Stimulated activated naive CD8-positive, alpha-beta T cell treated with anti-CD3 and anti-CD28 coated beads, Interleukin-15, Interleukin-2, amounts not matched to agents 100 ng/mL and 50 ng/mL, for 24 hours (primary cell): ENCODE results near the gene XKR3.
"Not testable (repeated sequence)": the region's sequence is repeated elsewhere in the genome, so short reads cannot be mapped to it uniquely, and the experiment has no call there.

Source experiments
- H3K27ac Mint-ChIP-seq: one replicate; pipeline ENCODE4 v1.8.0; 2021; ENCODE audit warnings: mild to moderate bottlenecking, mixed read lengths
- H3K27me3 Mint-ChIP-seq: one replicate; pipeline ENCODE4 v1.8.0; 2021; ENCODE audit warnings: mixed read lengths
- H3K36me3 Mint-ChIP-seq: one replicate; pipeline ENCODE4 v1.8.0; 2021; ENCODE audit warnings: low read depth, mixed read lengths
- H3K4me1 Mint-ChIP-seq: one replicate; pipeline ENCODE4 v1.8.0; 2021; ENCODE audit warnings: low read depth, mixed read lengths
- H3K4me3 Mint-ChIP-seq: one replicate; pipeline ENCODE4 v1.8.0; 2021; ENCODE audit warnings: mild to moderate bottlenecking, mixed read lengths
- H3K9me3 Mint-ChIP-seq: one replicate; pipeline ENCODE4 v1.8.0; 2021; ENCODE audit warnings: mixed read lengths

XKR3 gene

DNA sequence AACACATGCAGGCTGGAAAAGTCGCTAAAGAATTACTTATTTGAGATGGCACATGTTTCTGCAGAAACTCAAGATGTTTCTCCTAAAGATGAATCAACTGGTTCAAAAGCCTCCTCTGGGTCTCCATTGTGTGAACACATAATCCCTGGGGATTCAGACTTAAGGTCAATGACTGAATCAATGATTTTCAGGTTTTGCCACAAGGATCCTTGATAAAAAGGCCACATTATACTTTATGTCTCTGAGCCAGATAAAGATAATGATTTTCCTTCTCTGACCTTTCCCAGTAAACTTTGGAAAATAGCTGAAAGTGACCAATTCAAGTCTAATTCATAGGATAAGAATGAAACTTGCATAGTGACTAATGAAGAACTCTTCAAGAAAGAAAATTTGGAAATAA, 2.3 kb upstream of the XKR3 start:
- peaks cover 3% of the 10 kb centered on the region for H3K27me3 Mint-ChIP-seq

DNA sequence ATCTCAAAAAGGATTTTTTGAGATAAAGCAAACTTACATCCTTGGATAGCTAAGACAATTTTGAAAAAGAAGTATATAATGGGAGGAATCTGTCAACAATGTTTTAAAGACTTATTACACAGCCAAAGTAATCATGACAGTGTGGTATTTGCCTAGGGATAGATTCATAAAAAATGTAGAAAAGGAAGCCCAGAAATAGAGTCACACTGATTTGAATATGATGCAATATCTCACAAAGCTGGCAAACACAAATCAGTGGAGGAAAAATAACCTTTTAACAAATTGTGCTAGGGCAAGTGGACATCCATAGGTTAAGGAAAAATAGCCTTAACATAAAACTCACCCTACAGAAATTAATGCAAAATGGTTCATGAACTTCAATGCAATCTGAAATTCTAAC, 6.0 kb downstream of the XKR3 start:
- Mint-ChIP-seq H3K4me1 (peaks cover 11% of the 10 kb centered on the region), H3K27ac (no peak overlapping the region), H3K9me3 (peaks cover 10% of the 10 kb centered on the region), H3K4me3 (no peak overlapping the region), H3K27me3 (peaks cover 6% of the 10 kb centered on the region), H3K36me3 (no peaks in the 10 kb centered on the region)

More for the DNA sequence above, 2.3 kb upstream of the XKR3 start:
- H3K36me3 Mint-ChIP-seq = no peaks in the 10 kb centered on the region
- peaks cover 23% of the 10 kb centered on the region for H3K4me1 Mint-ChIP-seq
- H3K4me3 Mint-ChIP-seq = no peak overlapping the region
- H3K9me3 Mint-ChIP-seq = peaks cover 7% of the 10 kb centered on the region
- no peak overlapping the region for H3K27ac Mint-ChIP-seq

DNA sequence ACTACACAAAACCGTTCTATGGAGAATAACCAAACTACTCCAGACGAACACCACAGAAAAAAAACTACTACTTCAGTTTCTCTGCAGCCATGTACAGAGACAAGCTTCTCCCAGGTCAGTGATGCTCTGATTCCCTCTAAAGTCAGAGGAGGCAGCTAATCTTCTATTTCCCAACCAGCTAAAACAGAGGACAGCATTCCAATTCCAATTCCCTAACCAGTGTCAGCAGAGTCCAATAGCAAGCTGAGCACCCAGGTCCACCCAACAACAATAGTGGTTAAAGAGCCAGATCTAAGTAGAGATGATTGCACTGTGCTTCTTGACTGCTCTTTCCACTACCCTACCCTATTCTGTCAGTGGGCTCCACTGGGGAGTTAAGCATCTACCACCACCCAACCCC, 6.7 kb downstream of the XKR3 start:
- Mint-ChIP-seq H3K4me3 (no peak overlapping the region), H3K9me3 (peaks cover 10% of the 10 kb centered on the region), H3K4me1 (peaks cover 6% of the 10 kb centered on the region), H3K27ac (no peak overlapping the region), H3K27me3 (peaks cover 6% of the 10 kb centered on the region), H3K36me3 (no peaks in the 10 kb centered on the region)

DNA sequence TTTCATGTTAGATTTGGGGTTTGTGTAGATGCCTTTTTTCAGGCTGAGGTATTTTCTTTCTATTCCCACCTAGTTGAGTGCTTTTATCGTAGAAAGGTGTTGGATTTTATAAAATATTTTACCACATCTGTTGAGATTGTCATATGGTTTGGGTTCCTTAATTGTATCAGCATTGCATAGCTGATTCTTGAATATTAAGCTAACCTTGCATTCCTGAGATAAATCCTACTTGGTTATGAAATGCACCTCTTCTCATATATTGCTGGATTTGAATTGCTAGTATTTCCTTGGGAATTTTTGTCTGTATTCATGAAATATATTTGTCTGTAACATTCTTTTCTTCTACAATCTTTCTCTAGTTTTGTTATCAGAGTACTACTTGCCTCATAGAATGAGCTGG, 10.1 kb downstream of the XKR3 start:
- peaks cover 3% of the 10 kb centered on the region for H3K9me3 Mint-ChIP-seq
- H3K36me3 Mint-ChIP-seq = no peaks in the 10 kb centered on the region
- no peak overlapping the region for H3K4me3 Mint-ChIP-seq
- H3K4me1 Mint-ChIP-seq = peaks cover 14% of the 10 kb centered on the region
- H3K27ac Mint-ChIP-seq = no peak overlapping the region
- H3K27me3 Mint-ChIP-seq = peaks cover 6% of the 10 kb centered on the region

DNA sequence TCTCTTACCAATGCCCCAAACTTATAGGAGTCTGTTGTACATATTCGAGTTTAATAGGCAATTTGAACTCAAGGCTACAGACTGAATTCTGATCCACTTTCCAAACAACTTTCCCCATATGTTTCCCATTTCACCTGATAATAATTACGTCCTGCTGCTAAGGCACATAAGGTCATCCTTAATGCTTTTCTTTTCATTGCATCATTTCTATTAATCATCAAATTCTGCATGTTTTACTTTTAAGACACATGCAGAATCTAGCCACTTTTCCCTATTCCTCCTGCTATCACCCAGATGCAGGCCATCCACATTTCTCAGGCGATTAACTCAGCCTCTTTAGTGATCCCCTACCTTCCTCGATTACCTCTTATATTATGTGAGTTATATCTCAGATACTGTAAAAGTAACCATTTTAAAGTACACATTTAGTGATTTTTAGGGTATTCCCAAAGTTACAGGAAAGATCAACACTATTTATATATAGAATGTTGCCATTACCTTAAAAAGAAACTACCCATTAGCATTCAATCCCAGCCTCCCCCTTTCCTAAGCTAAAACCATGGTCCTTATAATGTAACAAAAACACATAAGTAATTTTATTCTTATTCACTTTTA, 14.9 kb downstream of the XKR3 start:
- Mint-ChIP-seq H3K9me3 (no peaks in the 10 kb centered on the region), H3K36me3 (no peaks in the 10 kb centered on the region), H3K4me1 (peaks cover 11% of the 10 kb centered on the region), H3K27ac (no peak overlapping the region), H3K27me3 (no peaks in the 10 kb centered on the region), H3K4me3 (no peak overlapping the region)

DNA sequence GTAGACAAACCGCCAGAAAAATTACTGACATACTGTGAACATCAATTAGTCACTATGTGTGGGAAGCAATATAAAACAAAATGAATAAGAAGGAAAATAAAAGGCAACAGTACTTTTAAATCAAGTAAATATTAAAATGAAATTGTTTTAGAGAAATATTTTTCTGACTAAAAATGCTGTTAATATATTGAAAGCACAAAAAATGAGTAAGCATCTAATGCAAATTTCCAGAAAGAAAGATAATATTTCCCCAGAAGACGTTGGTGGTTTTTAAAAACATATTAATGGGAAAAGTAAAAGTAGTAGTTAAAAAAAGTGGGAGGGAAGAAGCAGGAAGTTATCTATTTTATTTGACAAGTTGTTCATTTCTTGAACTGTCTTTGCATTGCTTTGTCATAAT, 16.5 kb downstream of the XKR3 start:
- H3K9me3 Mint-ChIP-seq = no peaks in the 10 kb centered on the region
- no peaks in the 10 kb centered on the region for H3K27me3 Mint-ChIP-seq
- no peaks in the 10 kb centered on the region for H3K36me3 Mint-ChIP-seq
- no peak overlapping the region for H3K27ac Mint-ChIP-seq
- no peak overlapping the region for H3K4me3 Mint-ChIP-seq
- H3K4me1 Mint-ChIP-seq = peaks cover 11% of the 10 kb centered on the region

DNA sequence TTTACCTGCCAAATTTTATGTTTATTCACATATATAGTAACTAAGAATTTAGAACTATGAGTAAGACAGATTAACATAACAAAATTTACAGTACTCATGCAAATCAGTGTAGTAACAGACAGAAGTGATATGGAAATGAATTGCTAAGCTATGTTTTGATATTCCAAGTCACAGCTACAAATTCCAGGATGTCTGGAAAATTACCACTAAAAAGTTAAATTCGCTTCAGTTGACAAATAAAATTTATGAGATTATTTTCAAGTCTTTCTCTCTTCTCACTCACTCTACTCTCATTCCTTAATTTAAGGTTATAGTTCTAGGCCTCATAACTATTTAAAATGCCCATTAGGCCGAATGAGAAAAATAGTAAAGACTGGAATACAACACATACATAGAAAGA, 18.1 kb downstream of the XKR3 start:
- Mint-ChIP-seq H3K27ac (no peak overlapping the region), H3K4me1 (peaks cover 11% of the 10 kb centered on the region), H3K36me3 (no peaks in the 10 kb centered on the region), H3K27me3 (no peaks in the 10 kb centered on the region), H3K9me3 (no peaks in the 10 kb centered on the region), H3K4me3 (no peak overlapping the region)

DNA sequence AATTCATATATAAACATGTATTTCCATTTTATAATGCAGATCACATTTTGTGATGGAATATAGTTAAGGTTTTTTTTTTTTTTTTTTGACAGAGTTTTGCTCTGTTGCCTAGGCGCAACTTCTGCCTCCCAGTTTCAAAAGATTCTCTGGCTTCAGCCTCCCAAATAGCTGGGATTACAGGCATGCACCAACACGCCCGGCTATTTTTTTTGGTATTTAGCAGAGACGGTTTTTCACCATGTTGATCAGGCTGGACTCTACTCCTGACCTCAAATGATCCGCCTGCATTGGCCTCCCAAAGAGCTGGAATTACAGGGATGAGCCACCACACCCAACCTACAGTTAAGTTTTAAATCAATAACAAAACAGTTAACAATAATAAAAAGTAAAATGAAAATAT, 18.8 kb downstream of the XKR3 start:
- no peaks in the 10 kb centered on the region for H3K36me3 Mint-ChIP-seq
- peaks cover 11% of the 10 kb centered on the region for H3K4me1 Mint-ChIP-seq
- no peaks in the 10 kb centered on the region for H3K9me3 Mint-ChIP-seq
- H3K27ac Mint-ChIP-seq = no peak overlapping the region
- no peaks in the 10 kb centered on the region for H3K27me3 Mint-ChIP-seq
- H3K4me3 Mint-ChIP-seq = no peak overlapping the region

DNA sequence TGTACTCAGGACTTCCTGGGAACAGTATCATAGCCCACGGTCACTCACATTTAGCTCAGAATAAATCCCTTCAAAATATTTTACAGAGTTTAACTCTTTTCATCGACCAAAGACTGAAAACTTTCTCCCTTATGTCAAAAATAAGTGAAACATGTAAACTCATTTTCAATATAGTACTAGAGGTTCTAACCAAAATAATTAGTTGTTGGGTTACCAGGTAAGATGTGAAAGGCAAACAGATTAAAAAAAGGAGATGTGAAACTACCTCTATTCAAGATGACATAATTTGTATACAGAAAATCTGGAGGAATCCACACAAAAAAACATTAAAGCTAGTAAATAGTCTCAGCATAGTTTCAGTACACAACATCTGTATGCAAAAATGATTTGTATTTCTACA, 20.3 kb downstream of the XKR3 start:
- Mint-ChIP-seq H3K4me1 (peaks cover under 1% of the 10 kb centered on the region), H3K9me3 (no peaks in the 10 kb centered on the region), H3K36me3 (no peaks in the 10 kb centered on the region), H3K27ac (no peak overlapping the region), H3K27me3 (no peaks in the 10 kb centered on the region), H3K4me3 (no peak overlapping the region)

DNA sequence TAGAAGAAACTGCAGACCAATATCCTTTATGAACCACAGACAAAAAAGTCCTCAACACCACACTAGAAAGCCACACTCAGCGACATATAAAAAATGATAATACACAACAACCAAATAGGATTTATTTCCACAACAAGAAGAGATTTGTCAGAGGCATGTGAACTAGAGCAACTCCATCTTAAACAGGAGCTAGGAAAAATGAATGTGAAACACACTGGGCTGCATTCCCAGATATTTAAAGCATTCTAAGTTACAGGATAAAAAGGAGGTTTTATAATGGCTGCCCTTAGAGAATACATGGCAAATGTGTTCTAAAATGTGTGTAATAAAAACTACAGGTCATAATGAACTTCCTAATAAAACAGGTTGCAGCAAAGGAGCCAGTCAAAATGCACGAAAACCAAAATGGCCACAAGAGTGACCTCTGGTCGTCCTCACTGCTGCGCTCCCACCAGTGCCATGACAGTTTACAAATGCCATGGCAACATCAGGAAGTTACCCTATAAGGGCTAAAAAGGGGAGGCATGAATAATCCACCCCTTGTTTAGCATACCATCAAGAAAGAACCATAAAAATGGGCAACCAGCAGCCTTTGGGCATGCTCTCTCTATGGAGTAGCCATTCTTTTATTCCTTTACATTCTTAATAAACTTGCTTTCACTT, 21.8 kb downstream of the XKR3 start:
- Mint-ChIP-seq H3K36me3 (no peaks in the 10 kb centered on the region), H3K9me3 (no peaks in the 10 kb centered on the region), H3K27me3 (no peaks in the 10 kb centered on the region), H3K4me3 (no peak overlapping the region), H3K4me1 (no peaks in the 10 kb centered on the region), H3K27ac (no peak overlapping the region)

DNA sequence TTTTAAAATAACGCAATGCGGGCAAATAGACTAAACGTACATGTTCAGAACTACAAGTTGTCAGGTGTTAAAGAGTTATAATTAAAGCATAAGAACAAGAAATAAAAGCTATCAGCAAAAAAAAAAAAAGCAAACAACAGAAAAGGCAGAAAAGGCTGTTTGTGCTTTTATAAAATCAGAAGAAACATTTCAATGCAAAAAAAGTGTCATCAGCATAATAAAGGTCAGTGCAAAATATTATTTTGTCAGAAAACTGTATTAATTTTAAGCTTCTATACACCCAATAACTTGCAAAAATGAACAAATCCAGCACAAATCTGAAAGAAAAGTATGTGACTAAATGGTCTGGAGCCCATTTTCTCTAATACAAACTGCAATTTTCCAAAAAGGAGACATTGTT, 23.6 kb downstream of the XKR3 start:
- H3K27me3 Mint-ChIP-seq = no peaks in the 10 kb centered on the region
- no peaks in the 10 kb centered on the region for H3K9me3 Mint-ChIP-seq
- no peak overlapping the region for H3K27ac Mint-ChIP-seq
- no peaks in the 10 kb centered on the region for H3K36me3 Mint-ChIP-seq
- no peak overlapping the region for H3K4me3 Mint-ChIP-seq
- no peaks in the 10 kb centered on the region for H3K4me1 Mint-ChIP-seq

DNA sequence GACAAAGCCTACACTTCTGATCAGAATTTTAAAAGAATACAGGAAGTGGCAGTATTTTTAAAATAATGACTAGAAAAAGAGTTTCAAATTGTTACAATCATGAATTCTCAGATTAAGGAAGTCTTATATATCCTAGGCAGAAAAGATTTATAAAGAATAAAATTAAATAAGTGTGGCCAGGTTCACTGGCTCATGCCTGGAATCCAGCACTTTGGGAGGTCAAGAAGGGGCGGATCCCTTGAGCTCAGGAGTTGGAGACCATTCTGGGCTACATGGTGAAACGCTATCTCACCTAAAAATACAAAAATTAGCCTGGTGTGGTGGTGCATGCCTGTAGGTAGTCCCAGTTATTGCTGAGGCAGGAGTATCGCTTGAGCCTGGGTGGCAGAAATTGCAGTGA, 24.1 kb downstream of the XKR3 start:
- Mint-ChIP-seq H3K27ac (no peak overlapping the region), H3K4me1 (no peaks in the 10 kb centered on the region), H3K4me3 (no peak overlapping the region), H3K36me3 (no peaks in the 10 kb centered on the region), H3K27me3 (no peaks in the 10 kb centered on the region), H3K9me3 (no peaks in the 10 kb centered on the region)

DNA sequence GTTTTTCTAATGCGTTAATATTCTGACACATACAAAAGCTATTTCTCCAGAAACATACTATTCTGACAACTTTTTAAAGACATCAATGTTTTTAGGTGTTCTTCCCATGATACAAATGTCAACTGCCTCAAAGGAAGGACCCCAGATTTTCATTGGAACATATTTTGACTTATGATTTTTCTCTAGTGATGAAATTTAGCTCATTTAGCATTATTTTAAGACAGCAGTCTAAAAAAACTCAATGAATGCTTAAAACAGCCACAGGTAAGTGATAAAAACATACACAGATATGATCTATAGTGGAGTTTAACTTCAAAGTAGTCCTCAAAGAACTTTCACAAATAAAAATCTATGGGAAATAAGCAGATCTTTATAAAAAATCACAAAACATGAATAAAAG, 24.9 kb downstream of the XKR3 start:
- Mint-ChIP-seq H3K4me3 (no peak overlapping the region), H3K27ac (no peak overlapping the region), H3K36me3 (no peaks in the 10 kb centered on the region), H3K9me3 (no peaks in the 10 kb centered on the region), H3K27me3 (no peaks in the 10 kb centered on the region), H3K4me1 (no peaks in the 10 kb centered on the region)

DNA sequence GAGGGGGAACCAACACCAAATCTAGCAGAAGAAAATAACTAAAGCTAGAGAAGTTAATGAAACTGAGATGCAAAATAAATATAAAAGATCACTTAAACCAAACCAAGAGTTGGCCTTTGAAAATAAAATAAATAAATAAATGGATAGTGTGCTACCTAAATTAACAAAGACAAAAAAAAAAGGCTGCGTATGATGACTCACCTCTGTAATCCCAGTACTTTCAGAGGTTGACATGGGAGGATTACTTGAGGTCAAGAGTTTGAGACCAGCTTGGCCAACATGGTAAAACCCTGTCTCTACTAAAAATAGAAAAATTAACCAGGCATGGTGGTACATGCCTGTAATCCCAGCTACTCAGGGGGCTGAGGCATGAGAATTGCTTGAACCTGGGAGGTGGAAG, 29.7 kb downstream of the XKR3 start:
- H3K27me3 Mint-ChIP-seq, H3K36me3 Mint-ChIP-seq, H3K4me1 Mint-ChIP-seq, H3K9me3 Mint-ChIP-seq, H3K4me3 Mint-ChIP-seq, H3K27ac Mint-ChIP-seq: not testable (repeated sequence)

DNA sequence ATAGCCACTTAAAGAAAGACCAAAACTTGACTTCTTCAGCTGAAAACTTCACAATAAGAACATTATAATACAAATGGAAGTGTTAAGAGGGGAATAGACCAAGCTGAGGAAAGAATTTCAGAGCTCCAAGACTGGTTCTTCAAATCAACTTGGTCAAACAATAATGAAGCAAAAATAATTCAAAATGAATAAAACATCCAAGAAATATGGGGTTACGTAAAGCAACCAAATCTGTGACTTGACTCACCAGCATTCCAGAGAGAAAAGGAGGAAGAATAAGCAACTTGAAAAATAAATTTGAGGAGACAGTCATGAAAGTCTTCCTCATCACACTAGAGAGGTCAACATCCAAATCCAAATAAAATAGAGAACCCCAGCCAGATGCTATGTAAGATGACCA, 31.4 kb downstream of the XKR3 start:
- Mint-ChIP-seq H3K4me1 (no peaks in the 10 kb centered on the region), H3K27ac (no peak overlapping the region), H3K4me3 (no peak overlapping the region), H3K36me3 (no peaks in the 10 kb centered on the region), H3K27me3 (peaks cover 4% of the 10 kb centered on the region), H3K9me3 (no peaks in the 10 kb centered on the region)

DNA sequence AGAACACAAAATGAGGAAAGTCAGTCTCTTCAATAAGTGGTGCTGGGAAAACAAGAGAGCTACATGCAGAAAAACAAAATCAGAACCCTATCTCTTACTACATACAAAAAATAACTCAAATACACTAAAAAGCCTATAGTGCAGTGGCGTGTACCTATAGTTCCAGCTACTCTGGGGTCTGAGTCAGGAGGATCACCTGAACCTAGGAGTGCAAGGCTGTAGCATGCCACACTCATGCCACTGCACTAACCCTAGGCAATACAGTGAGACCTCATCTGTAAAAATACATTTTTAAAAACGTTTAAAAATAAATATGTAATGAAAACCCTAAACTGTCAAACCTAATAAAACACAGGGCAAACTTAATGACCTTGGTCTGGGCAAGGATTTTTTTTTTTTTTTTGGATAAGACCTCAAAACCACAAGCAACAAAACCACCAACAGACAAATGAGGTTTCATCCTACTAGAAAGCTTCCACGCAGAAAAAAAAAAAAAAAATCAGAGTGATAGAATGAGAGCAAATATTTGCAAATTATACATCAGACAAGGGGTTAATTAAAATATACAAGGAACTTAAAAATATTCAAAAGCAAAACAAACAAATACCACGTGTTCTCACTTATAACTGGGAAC, 35.2 kb downstream of the XKR3 start:
- no peak overlapping the region for H3K27ac Mint-ChIP-seq
- H3K27me3 Mint-ChIP-seq = peaks cover 4% of the 10 kb centered on the region

More for the DNA sequence above, 35.2 kb downstream of the XKR3 start:
- no peaks in the 10 kb centered on the region for H3K36me3 Mint-ChIP-seq
- H3K9me3 Mint-ChIP-seq = no peaks in the 10 kb centered on the region
- H3K4me1 Mint-ChIP-seq = no peaks in the 10 kb centered on the region
- no peak overlapping the region for H3K4me3 Mint-ChIP-seq
